HEK293T (cell line): ENCODE data around the gene SORCS3.

Experiments
- BHLHE40 ChIP-seq: fragments of 450-650 bp; IDR thresholded peaks from 2 replicates; pipeline ENCODE4 v1.6.1; 2016; ENCODE audit warnings: mild to moderate bottlenecking, moderate library complexity, borderline replicate concordance
- CTBP1 ChIP-seq: fragments of 450-650 bp; IDR thresholded peaks from 2 replicates; pipeline ENCODE4 v1.6.1; 2016; ENCODE audit warnings: borderline replicate concordance
- FOXM1 ChIP-seq: fragments of 450-650 bp; IDR thresholded peaks from 2 replicates; pipeline ENCODE4 v1.6.1; 2017; ENCODE audit warnings: mild to moderate bottlenecking, borderline replicate concordance
- L3MBTL2 ChIP-seq: fragments of 450-650 bp; conservative IDR thresholded peaks from 2 replicates; pipeline ENCODE4 v1.6.1; 2016; ENCODE audit warnings: mild to moderate bottlenecking

DNA sequence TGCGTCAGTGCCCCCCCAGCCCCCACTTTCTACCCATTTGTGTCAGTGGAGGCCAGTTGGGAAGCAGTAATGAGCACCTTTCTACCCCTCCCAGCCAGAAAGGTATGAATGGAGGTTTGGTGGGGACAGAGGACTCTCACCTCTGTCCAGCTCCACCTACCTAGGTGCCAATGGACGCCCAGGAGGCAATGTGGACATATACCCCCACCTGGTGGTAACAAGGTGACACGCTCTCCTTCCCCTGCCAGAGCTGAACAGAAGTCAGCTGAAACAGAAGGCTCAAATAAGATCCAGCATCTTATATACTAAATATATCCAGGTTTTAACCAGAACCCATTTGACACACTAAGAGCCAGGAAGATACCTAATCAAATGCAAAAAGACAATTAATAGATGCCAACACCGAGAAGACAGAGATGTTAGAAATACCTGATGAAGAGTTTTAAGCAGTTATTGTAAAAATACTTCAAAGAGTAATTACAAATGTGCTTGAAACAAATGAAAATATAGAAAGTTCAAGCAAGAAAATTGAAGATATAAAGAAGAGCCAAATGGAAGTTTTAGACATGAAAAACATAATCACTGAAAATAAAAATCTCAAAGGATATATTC lies 18.4 kb upstream of the SORCS3 start:
- TF ChIP-seq CTBP1 = no peak
- TF ChIP-seq L3MBTL2 = no peak
- no peak for TF ChIP-seq FOXM1
- no peak for TF ChIP-seq BHLHE40
